Caki2 (cell line): ENCODE data around the gene NTF3. TPM values are rescaled to one million over a fixed set of nuclear protein-coding genes. Genes with fewer than 3 reads are reported as not detected.

Source experiments
- DNase-seq: peaks from one replicate; pipeline ENCODE4 v3.0.0-alpha.2; 2015; ENCODE audit warnings: low read depth
- in situ Hi-C: cut with HindIII; loops from 2 replicates; pipeline ENCODE4 v1.10.0; 2016; ENCODE audit warnings: low sequenced_read_pairs, low pct_unique_long_range_greater_than_20kb, mixed read lengths
- total RNA-seq: library from RNA; depleted of rRNA; stranded (reverse); fragments of >200 nt; shearing (Covaris generic); gene quantifications from 2 replicates; pipeline ENCODE4 v1.2.3, GENCODE V29; 2014; ENCODE audit warnings: low replicate concordance

Gene NTF3
- total RNA-seq, 1 experiment from 2014 or later: not detected

DNA sequence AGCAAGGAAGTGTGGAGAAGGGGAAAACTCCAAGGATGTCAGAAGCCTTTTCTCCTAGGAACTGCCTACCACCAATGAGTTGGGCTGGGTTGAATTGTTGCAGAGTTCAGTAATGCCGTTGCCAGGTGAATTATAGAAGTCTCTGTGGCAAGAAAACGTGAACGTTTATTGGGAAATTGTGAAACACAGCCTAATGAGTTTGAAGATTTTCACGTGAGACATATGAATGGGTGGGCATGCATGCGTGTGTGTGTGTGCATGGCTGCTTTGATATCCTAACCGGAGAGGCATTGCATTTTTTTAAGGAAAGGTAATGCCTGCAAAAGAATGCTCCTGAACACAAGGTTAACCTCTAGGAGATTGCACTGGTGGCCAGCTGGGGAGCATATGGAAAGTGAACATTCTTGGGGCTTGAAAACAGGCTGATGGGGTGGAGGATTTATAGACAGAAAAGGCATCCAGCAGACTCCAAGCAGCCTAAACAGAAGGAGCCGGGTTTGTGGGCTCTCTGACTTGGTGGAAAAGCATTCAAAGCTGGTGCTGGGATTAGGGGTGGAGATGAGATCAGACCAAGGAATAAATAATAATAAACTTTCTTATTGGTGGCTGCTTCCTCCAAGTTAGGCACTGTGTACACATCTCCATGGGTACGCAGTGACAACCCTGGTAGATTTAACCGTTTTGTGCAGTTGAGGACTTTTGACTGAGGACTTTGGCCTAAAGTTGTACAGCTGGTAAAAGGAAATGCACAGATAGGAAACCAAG lies 67.8 kb downstream of the NTF3 start:
- in situ Hi-C loops: no loop called here
- no peak for DNase-seq

DNA sequence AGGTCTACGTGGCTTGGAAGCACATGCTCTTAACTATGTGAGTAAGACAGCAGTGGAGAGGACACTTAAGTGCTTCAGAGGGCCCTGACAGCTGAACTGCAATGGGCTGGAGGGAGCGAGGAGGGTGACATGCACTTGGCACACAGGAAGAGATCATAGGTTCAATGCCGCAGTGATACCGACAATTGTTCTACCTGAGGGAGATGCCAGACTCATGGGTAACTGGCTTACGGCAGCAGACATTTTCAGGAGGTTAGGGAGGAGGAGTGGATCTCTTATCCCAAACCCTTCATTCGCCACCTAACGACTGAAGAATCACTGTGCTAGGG lies 68.4 kb downstream of the NTF3 start:
- DNase-seq: no peak
- in situ Hi-C loops: no loop called here

DNA sequence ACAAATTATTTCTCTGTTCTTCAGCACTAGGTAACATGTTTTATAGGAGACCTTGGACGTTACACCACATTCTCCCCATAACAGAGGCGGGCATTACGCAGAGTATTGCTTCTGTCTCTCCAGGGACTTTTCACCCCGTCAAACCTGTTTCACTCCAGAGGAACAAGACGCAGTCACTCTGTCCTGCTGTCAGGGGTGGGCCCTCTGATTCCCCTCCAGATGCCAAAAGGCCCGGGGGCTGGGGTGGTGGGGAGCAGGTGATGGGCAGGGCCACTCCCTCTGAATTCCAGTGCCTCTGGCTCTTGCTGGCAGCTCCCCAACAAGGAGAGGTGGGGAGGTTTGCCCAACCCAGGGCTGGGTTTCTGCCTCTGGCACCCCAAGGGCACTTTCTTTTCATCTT lies 71.9 kb downstream of the NTF3 start:
- in situ Hi-C loops: no loop called here
- no peak for DNase-seq

DNA sequence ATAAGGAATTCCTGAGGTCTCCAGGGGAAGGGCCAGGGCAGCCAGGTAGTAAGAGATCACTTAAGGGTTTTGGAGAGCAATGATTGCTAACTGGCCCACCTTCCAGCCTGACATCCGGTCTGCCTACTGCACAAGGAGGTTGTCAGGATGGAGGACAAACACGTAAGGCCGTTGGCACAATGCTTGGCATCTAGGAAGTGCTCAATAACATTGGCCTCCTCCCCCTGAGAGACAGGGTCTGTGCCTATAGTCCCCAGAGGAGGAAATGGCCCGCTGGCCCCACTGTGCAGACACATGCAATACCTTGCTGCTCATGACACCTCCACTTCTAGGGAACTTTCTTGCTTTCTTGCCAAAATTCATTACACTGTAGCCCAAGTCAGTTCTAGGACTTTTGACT lies 73.2 kb downstream of the NTF3 start:
- in situ Hi-C loops: no loop called here
- no peak for DNase-seq

DNA sequence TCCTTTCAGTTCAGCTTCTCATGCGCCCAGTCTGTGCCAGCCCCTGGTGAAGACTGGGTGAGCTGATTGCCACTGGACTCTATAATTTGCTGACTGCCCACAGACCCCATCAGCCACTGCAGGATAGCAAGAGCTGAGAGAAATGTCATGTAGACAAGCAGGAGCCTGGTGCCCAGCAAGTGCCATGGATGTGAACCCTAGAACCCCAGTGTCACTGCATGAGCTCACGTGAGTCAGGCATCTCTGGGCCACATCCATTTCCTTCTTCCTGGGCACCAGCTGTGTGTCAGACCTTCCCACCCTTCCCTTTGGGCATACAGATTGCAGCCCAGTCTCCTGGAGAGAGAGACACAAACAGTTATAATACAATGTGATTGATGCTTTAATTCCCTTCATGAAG lies 73.8 kb downstream of the NTF3 start:
- no peak for DNase-seq
- in situ Hi-C loops: no loop called here

DNA sequence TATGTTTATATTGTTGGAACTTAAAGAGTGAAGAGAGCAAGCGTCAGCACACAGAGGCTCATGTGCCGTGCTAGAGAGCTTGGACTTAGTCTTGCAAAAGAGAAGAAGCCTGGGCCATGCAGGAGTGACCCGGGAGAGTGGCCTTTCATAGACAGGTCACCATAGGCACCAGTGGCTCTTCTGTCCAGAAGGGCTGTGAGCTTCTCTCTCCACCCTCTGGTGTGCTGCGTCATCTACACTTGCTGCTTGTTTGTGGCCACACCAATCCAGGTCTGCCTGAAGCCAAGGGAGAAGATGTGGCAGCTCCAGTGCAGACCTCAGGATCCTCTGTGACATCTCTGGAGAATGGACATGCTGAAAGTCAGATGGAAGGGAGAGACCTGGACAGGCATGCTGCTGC lies 74.4 kb downstream of the NTF3 start:
- in situ Hi-C loops: no loop called here

DNA sequence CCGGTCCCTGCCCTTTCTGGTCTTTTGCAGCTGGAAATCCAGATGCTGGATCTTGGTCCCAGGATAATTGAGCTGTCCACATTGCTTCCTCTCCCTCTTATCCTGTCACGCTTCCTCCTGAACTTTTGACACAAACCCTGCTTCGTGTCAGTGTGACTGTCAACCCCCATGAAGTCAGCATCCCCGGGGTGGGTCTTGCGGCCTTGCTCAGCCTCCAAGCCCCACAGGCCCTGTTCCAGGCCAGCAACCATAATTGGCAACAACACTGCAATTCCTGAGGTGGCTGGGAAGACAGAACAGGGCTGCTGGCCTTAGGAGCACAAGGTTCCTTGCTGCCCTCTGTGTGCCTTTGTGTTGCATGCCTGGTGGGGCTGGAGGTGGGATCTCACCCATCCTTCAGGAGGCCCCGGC lies 74.9 kb downstream of the NTF3 start:
- DNase-seq: no peak
- in situ Hi-C loops: no loop called here

More for the DNA sequence above, 74.4 kb downstream of the NTF3 start:
- no peak for DNase-seq

DNA sequence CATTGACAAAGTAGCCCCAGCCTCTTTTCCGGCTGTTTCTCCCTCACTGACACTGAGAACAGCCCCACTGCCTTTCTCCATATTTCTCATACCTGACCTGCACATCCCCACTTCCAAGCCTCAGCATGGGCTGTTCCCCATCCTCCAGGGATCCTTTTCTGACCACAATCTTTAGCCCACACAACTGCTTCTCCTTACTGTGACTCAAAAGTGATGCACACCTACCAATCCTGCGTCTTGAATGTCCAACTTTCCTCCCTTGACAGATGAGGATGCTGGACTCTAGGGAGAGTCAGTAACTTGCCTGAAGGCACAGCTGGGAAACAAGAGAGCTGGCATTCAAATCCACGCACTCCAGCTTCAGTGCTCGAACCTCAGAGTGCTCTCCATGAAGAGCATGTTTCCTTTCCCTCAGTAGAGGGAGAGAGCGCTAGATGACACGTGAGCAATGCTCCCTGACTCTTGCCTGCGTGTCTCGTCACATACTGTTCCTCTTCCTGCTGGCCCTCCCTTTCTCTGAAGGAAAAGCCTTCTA lies 75.6 kb downstream of the NTF3 start:
- in situ Hi-C loops: no loop called here
- DNase-seq: no peak

DNA sequence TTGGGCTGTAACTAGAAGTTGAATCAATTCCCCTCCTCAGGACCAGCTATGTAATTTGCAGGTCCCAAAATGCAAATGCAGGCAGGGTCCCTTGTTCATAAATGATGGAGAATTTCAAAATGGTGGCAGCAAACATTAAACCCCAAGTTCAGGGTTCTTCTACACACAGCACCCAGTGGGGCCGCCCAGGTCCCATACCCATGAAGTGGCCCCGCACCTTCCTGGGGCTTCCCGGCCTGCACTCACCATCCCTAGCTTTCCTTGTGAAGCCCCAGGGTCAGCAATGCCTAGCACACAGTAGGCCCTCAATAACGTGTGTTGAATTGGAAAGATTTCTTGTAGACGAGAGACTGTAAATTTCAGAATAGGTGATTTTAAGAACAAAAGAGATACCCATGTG lies 76.0 kb downstream of the NTF3 start:
- DNase-seq: no peak
- in situ Hi-C loops: no loop called here

DNA sequence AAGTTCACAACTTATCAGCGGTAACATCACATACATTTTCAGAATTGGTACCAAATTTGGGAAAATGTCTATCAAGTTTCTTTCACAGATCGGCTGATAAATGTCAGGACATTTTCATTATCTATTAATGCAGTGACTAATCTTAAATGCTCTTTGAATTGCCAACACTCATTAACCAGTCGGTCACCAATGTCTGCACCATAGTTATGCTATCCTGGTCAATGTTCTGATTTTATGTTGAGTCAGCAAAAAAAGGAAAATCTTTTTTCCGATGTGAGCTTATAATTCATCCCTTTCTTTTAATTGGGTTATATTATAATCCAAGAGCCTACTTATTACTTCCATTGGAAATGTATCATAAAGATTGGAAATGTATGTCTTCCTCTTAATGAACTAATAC lies 77.2 kb downstream of the NTF3 start:
- in situ Hi-C loops: no loop called here
- no peak for DNase-seq

DNA sequence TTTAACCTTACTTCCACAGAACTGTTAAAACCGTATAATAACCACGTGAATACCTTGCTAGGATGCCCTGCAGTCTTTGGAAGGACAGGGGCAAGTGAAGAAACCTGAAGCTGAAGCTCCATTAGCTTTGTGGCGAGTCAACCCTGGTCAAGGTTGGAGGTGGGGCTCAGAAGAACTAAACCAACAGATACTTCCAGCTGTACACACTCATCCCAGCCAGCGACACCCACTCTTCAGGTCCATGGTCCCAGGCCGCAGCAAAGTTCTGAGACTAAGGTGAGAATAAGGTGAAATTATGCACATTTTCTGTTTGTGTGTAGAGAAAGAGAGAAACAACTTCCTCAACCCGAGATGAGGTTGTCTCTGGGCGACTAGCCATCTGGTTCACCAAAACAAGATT lies 77.6 kb downstream of the NTF3 start:
- no peak for DNase-seq
- in situ Hi-C loops: no loop called here

DNA sequence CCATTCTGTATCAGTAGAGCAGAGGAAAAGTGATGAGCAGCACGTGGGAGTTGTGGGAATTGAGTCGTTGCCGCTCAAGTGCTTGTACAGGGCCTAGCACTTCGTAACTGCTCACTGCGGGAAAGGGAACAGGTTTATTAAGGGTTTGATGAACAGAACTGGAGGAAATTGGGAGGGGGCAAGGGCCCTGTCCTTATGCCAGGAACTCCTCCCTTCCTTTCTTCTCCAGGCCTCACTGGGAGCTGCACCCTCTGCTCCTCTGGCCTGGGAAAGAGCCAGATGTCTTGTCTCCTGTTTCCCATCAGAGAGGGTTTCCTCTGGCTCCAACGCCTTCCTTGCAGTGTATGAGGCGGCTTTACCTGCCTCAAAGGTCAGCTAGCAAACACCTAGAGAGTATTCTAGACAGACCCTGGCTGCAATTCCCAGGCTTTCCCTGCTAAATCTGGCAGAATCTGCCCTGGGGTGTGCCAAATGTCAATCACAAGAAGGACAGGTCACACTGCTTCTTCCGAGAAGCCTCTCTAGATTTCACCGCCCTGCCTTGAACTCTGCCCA lies 78.4 kb downstream of the NTF3 start:
- DNase-seq: no peak
- in situ Hi-C loops: no loop called here

DNA sequence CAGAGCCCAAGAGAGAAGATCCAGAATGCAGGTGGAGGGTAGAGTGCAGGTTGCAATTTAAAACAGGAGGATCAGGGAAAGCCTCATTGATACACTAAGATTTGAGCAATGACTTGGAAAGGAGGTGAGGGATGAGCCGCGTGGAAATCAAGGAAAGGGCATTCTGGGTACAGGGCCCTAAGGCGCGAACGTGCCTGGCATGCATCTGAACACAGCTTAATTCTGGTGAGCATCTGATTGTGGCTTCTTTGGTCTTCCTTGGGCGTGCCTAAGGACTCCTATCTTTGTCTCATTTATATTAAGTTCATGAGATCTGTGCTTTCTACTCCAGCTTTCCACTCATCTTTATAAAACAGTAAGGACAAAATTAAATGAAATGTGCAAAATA lies 79.3 kb downstream of the NTF3 start:
- no peak for DNase-seq
- in situ Hi-C loops: no loop called here

DNA sequence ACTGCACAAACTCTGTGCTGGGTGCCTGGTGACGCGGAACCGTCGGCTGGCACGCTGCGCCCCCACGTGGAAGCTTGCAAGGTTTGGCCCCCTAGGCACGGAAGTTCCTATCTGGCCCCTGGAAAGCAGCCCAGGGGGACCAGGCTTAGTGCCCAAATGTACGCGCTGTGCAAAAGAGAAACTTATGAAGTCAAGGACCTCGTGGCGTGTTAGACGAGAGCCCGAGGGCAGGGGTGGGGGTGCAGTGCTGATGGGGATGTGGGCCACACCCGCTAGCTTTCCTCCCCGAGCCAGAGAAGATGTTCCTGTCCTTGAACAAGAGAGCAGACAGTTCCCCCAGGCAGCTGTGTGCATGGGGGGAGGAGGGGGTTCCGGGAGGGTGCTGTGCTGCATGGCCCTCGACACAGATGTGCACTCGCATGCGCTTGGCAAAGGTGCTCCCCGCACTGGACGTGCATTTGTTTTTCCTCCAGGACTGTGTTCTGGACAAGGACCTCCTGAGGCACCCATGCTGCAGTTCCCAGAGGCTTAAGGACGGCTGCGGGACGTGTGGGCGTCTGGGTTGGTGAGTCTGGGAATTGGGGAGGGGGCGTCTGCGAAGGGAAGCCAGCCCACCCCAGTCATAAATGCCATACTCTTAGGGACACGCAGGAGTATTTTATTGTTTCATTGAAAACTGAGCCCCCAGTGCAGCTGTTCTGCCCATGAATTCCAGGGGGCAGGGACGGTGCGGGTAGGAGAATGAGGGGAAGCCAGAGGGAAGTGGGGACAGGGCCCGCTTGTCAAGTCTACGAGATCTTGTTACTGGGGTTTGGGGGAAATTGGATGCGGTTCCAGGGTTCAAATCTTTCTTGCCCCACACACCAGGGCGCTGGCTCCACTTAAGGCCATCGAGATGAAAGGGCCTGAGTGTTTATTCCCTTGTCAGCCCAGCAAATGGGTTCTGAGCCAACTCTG lies 80.0 kb downstream of the NTF3 start:
- in situ Hi-C loops: no loop called here
- no peak for DNase-seq

DNA sequence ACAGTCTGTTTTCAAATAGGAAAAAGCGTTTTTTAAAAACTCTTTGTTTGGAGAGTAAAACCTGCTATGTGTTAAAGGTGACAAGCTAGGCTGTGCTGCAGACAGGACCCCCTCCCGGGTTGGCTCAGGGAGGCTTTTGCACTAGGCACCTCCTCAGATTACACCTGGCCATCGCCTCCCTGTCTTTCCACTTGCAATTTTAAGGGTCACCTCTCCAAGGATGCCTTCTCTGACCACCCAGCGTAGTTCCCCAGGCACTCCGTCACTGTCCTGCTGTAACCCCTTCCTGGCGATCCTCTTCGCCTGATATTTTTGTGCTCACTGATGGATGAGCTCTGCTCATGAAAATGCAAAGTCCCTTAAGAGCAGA lies 80.7 kb downstream of the NTF3 start:
- in situ Hi-C loops: no loop called here
- DNase-seq: no peak

DNA sequence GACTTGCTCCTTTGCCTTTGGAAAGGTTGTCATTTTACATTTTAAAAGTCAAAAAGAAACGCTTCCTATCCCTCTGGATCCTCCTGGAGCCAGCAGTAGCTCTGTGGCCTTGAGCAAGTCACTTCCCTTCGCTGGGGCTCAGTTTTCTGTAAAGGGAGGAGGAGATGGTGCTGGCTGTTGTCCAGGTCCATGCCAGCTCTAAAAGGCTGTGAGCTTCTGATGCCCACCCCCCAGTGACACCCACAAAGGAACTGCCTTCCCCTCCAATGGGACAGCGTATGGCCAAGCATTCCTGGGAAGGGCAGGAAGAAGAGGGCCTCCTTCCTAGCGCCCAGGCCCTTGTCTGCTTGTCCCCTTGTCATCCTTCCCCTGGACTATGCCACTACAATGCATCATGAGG lies 81.5 kb downstream of the NTF3 start:
- in situ Hi-C loops: no loop called here
- DNase-seq: no peak

DNA sequence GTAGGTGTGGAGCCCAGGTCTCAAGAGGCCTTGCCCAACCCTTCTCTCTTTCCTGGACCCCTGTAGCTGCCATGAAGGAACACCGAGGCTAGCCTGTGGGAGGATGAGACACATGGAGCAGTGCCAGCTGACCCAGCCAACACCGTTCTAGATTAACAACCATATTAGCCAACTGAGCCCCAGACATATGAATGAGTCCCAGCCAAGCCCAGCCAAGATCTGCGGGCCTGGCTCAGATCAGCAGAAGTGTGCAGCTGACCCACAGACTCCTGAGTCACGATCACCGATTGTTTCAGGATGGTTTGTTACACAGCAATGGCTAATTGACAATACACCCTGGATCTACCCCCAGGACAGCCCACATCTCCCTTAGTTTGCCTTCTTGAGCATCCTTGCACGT lies 82.1 kb downstream of the NTF3 start:
- in situ Hi-C loops: no loop called here
- DNase-seq: no peak

DNA sequence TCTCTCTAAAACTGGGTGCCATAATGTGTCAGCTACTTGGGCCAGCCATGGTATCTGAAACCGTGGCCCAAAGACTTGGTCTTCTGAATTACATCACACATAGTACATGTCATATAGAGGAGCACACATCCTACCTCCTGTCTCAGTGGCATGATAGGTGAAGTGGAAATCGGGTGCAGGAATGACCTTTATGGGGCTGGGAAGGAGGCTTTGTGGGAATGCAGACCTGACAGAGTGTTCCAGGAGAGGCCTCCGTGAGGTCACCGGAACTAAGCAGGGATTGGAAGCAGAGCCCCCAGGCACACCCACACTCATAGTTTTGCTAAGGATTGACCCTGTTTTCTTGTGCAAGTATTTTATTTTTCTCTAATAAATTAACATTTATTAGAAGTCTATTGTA lies 82.6 kb downstream of the NTF3 start:
- DNase-seq: no peak
- in situ Hi-C loops: no loop called here

DNA sequence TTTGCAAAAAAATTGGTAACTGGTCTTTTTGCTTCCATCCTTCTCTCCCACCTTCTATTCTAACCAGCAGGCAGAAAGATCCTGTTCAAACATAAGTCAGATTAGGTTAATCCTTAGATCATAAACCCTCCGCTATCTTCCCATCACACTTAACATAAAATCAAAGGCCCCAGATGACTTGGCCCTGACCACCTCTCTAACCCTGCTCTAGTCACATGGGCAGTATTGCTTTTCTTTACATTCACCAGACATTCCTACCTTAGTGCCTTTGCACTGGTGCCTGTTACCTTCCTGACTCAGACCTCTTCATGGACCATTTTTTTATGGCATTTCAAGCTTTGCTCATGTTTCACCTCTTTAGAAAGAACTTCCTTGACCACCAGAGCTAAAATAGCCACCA lies 83.5 kb downstream of the NTF3 start:
- DNase-seq: no peak
- in situ Hi-C loops: no loop called here
